Mammary epithelial cell (primary cell): ENCODE results near the gene OAT.

Source experiments
- EZH2 ChIP-seq: IDR thresholded peaks from 2 replicates; pipeline ENCODE4 v1.6.1; 2012; ENCODE audit warnings: low read length, inconsistent platforms, borderline replicate concordance
- TF ChIP-seq, protein P1 (sequence below), 2 donors: IDR thresholded peaks in 1 of 2; conservative IDR thresholded peaks in 1 of 2; 2 replicates each; pipeline ENCODE4 v1.5.1; 2011 to 2012; ENCODE audit warnings: inconsistent platforms in 2 of 2, low read length in 2 of 2, mild to moderate bottlenecking in 2 of 2, control low read depth in 1 of 2, low read depth in 1 of 2; ENCODE audit not compliant: insufficient read depth in 1 of 2; ENCODE audit errors: extremely low read depth in 1 of 2

GRCh38 chr10:124418726-124419501 is at the start of gene OAT:
- TF ChIP-seq, protein P1, sequence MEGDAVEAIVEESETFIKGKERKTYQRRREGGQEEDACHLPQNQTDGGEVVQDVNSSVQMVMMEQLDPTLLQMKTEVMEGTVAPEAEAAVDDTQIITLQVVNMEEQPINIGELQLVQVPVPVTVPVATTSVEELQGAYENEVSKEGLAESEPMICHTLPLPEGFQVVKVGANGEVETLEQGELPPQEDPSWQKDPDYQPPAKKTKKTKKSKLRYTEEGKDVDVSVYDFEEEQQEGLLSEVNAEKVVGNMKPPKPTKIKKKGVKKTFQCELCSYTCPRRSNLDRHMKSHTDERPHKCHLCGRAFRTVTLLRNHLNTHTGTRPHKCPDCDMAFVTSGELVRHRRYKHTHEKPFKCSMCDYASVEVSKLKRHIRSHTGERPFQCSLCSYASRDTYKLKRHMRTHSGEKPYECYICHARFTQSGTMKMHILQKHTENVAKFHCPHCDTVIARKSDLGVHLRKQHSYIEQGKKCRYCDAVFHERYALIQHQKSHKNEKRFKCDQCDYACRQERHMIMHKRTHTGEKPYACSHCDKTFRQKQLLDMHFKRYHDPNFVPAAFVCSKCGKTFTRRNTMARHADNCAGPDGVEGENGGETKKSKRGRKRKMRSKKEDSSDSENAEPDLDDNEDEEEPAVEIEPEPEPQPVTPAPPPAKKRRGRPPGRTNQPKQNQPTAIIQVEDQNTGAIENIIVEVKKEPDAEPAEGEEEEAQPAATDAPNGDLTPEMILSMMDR (conservative IDR thresholded peaks at IDR 0.05 in 1 of 2, IDR thresholded peaks at IDR 0.05 in 1 of 2; ENCODE audit: extremely low read depth in 1 of 2, insufficient read depth in 1 of 2, low read depth in 1 of 2, low read length in 2 of 2): peak; percentile 7 to 30
- no peak for TF ChIP-seq EZH2
